ENCODE results near the gene EFCAB14. TPM values are rescaled to one million over a fixed set of nuclear protein-coding genes. Genes with fewer than 3 reads are reported as not detected.

Gene EFCAB14
- total and polyA plus RNA-seq, 10 of the 15 experiments (the other 5 are each of a cell fraction or from before 2014, with no cell fraction given) = 7.8 to 66.0 (median 41.6) TPM

DNA sequence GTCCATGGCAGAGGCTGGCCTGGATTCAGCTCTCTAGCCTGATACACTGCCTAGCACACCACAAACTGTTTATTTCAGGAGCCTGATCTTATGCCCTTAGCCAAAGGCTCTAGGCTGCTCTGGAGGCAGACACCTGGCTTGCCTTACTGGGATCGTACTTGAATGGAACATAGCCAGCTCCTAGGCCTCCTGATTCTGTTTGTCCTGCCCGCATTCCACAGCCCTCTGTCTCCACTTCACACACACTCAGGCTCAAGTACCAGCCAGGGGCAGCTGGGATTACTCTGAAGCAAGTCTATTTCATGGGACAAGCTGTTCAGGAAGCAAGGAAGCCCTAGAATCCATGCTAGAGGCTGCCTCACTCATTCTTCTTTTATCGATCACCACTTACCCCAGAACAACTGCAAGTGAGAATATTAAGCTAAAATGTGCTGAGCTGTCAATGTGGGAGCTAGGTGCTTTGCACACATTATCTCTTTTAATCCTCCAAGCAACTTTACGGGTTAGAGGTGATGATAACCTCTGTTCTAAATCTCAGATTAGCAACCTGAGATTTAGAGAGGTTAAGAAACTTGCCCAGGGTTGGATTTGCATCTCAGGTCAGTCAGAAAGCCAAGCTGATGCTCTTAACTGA, 48.9 kb upstream of the EFCAB14 start:
- 0% methylated on average over 4 of the region's 4 CpGs for WGBS (ENCODE audit: insufficient coverage, insufficient replicate concordance, low lambda C conversion rate, missing lambda C conversion rate)
- Histone ChIP-seq H3K27me3 (replicated peaks in 1 of 2; ENCODE audit: control insufficient read depth in 2 of 2, insufficient read depth in 2 of 2, low read length in 1 of 2) (no peaks in the 10 kb centered on the region), H3K27ac (ENCODE audit: control insufficient read depth, insufficient read depth) (no peak overlapping the region), H3K36me3 (ENCODE audit: control insufficient read depth in 2 of 2, insufficient read depth in 2 of 2, low read length in 1 of 2) (no peaks in the 10 kb centered on the region), H3K9ac (ENCODE audit: control insufficient read depth, insufficient read depth, low read length) (no peak overlapping the region), H3K4me3 (no peak overlapping the region), H3K4me2 (ENCODE audit: control insufficient read depth, insufficient read depth) (no peak overlapping the region), H3K9me3 (replicated peaks; ENCODE audit: control insufficient read depth, insufficient read depth, low read length) (peaks cover 6% of the 10 kb centered on the region; the same call in 1 of the 3 replicates), H2AFZ (ENCODE audit: control insufficient read depth, low read depth, low read length) (no peak overlapping the region), H3K79me2 (ENCODE audit: control insufficient read depth, insufficient read depth, low read length) (no peaks in the 10 kb centered on the region), H3K4me1 (ENCODE audit: control insufficient read depth, insufficient read depth, low read length) (no peaks in the 10 kb centered on the region), H4K20me1 (ENCODE audit: control insufficient read depth, insufficient read depth) (no peaks in the 10 kb centered on the region)
- in situ Hi-C loops (cut with MboI) (no loop called here), intact Hi-C loops (cut with micrococcal nuclease; ENCODE audit: unreplicated experiment) (no loop called here)
- CTCF ChIA-PET = no interaction called here
- no peak for FAIRE-seq
- POLR2A ChIA-PET = no interaction called here
- RAD21 ChIA-PET (ENCODE audit: unreplicated experiment) = no interaction called here
- DNase-seq (ENCODE audit: low read depth, low spot score) = no peak
- SMC1A ChIA-PET (ENCODE audit: uncharacterized antibody, unreplicated experiment) = no interaction called here
- TF ChIP-seq SMC3 (IDR thresholded peaks at IDR 0.05; ENCODE audit: borderline replicate concordance, low read length) = no peak
- no peak for TF ChIP-seq TCF12 (IDR thresholded peaks at IDR 0.05; ENCODE audit: low read depth, low read length)
- TF ChIP-seq, protein P1, sequence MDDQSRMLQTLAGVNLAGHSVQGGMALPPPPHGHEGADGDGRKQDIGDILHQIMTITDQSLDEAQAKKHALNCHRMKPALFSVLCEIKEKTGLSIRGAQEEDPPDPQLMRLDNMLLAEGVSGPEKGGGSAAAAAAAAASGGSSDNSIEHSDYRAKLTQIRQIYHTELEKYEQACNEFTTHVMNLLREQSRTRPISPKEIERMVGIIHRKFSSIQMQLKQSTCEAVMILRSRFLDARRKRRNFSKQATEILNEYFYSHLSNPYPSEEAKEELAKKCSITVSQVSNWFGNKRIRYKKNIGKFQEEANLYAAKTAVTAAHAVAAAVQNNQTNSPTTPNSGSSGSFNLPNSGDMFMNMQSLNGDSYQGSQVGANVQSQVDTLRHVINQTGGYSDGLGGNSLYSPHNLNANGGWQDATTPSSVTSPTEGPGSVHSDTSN (IDR thresholded peaks at IDR 0.05; ENCODE audit: insufficient replicate concordance, low read depth, low read length) = no peak
- TF ChIP-seq BCL11A (IDR thresholded peaks at IDR 0.05; ENCODE audit: low read depth, low read length) = no peak
- TF ChIP-seq SREBF1 (IDR thresholded peaks at IDR 0.05; ENCODE audit: low read length) = no peak
- no peak for TF ChIP-seq ASH2L (IDR thresholded peaks at IDR 0.05; ENCODE audit: borderline replicate concordance, low read depth)
- BruUV-seq (replicated peaks) = no TSS peak
- no peak for ATAC-seq

DNA sequence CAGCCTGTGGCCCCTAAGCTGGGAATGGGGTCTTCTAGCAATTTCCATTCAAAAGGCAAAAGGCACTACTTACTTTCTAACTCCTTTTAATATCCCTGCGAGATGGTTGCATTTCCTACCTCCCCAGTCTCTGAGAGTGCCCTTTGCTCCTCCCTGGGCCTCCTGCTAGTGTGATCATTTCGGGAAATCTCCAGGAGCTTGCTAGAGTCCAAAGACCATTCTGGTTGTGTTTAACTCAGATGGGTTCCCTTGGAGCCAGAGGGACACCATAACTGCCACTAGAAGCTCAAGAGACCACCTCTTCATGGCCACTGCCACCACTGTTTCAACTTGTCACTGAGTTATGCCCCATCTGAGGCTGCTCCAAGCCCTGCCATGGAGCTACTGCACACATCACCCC, 45.5 kb upstream of the EFCAB14 start:
- FAIRE-seq (no peak), ATAC-seq (no peak), DNase-seq (ENCODE audit: low read depth, low spot score) (no peak)
- ChIA-PET CTCF (no interaction called here), RAD21 (ENCODE audit: unreplicated experiment) (no interaction called here), POLR2A (no interaction called here), SMC1A (ENCODE audit: uncharacterized antibody, unreplicated experiment) (interaction anchor here (1.6 kb wide), 1 partner anchor 12 kb away, joined by 6 read pairs; no protein-coding TSS in a partner anchor)
- WGBS (ENCODE audit: insufficient coverage, insufficient replicate concordance, low lambda C conversion rate, missing lambda C conversion rate) = 15% methylated on average over 2 of the region's 2 CpGs
- Histone ChIP-seq H3K36me3 (ENCODE audit: control insufficient read depth in 2 of 2, insufficient read depth in 2 of 2, low read length in 1 of 2) (no peaks in the 10 kb centered on the region), H3K27ac (ENCODE audit: control insufficient read depth, insufficient read depth) (no peak overlapping the region), H3K9ac (ENCODE audit: control insufficient read depth, insufficient read depth, low read length) (no peak overlapping the region), H3K79me2 (ENCODE audit: control insufficient read depth, insufficient read depth, low read length) (no peaks in the 10 kb centered on the region), H3K4me1 (ENCODE audit: control insufficient read depth, insufficient read depth, low read length) (no peaks in the 10 kb centered on the region), H3K4me2 (ENCODE audit: control insufficient read depth, insufficient read depth) (no peak overlapping the region), H3K9me3 (replicated peaks; ENCODE audit: control insufficient read depth, insufficient read depth, low read length) (no peaks in the 10 kb centered on the region; the same call in 2 of the 3 replicates), H4K20me1 (ENCODE audit: control insufficient read depth, insufficient read depth) (no peaks in the 10 kb centered on the region), H2AFZ (ENCODE audit: control insufficient read depth, low read depth, low read length) (no peak overlapping the region), H3K27me3 (replicated peaks in 1 of 2; ENCODE audit: control insufficient read depth in 2 of 2, insufficient read depth in 2 of 2, low read length in 1 of 2) (no peaks in the 10 kb centered on the region), H3K4me3 (no peak overlapping the region)
- intact Hi-C loops (cut with micrococcal nuclease; ENCODE audit: unreplicated experiment) (no loop called here), in situ Hi-C loops (cut with MboI) (no loop called here)
- BruUV-seq (replicated peaks) = no TSS peak
- TF ChIP-seq RUNX3 (IDR thresholded peaks at IDR 0.05; ENCODE audit: low read length) (no peak), YBX1 (IDR thresholded peaks at IDR 0.05) (no peak), NFYA (IDR thresholded peaks at IDR 0.05; ENCODE audit: borderline replicate concordance, low read depth, low read length) (no peak), NR2C2 (IDR thresholded peaks at IDR 0.05; ENCODE audit: borderline replicate concordance, control insufficient read depth, insufficient read length, low read depth) (no peak), GATAD2B (conservative IDR thresholded peaks at IDR 0.05; ENCODE audit: low read depth) (no peak), PRDM15 (CRISPR knock-in tag; IDR thresholded peaks at IDR 0.05) (no peak), HDGF (IDR thresholded peaks at IDR 0.05) (no peak), TCF3 (IDR thresholded peaks at IDR 0.05; ENCODE audit: borderline replicate concordance, insufficient read depth, low read depth, low read length) (no peak), SRF (IDR thresholded peaks at IDR 0.05; ENCODE audit: low read depth in 2 of 2, low read length in 2 of 2) (no peak)
